ENCODE data around the gene SLC47A2.
"Not testable (repeated sequence)": the region's sequence is repeated elsewhere in the genome, so short reads cannot be mapped to it uniquely, and the experiment has no call there.

The SLC47A2 gene

DNA sequence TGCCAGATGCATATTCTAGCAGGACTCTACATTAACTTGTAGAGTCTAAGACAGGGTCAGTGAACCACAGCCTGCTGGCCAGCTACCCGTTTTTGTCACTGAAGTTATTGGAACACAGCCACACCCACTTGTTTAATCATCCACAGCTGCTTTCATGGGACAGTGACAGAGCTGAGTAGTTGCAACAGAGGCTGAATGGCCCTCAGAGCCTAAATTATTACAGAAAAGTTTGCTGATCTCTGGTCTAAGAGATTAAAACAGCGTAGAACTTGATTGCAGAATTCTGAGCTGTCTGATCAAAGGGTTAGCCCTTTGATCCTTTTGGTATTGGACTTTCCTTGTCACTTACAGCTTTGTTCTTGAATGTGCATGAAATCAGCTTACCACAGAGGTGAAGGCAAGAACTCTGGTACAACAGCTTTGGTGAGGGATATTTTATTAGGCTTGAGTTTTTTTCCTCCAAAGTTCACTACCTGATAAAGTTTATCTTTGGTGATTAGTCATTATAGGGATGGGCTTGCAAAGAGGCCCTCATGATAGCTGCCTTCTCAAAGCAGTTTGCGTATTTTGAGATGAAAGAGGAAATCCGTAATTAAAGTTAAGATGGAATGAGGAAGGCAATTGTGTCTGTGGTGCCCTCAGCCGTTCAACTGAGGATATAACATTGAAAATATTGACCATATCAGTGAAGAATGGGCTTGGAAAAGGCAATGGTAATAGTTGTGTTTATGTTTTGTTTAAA is 44.2 kb downstream of the SLC47A2 start:
- peak in 18 of 56 donors; percentile 6 to 69 (median 18) for DNase-seq

DNA sequence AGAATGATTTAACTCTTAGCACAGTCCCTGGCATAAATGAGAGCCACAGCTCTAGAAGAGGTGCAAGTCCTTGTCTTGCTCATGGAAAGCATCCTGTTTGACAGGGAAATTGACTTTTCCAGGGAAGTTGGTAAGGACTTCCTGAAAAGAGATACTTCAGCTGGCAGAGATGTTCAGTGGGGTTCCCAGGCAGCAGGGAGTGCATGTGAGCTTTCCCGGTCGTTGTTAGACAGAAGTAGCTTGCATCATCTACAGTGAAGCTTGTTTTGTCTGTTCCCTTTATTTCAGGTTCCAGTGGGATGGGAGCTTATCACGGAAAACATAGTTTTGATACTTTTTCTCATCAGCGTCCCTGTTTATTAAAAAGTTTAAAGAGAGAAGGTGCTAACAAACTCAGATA is 45.0 kb downstream of the SLC47A2 start:
- DNase-seq = no peak

DNA sequence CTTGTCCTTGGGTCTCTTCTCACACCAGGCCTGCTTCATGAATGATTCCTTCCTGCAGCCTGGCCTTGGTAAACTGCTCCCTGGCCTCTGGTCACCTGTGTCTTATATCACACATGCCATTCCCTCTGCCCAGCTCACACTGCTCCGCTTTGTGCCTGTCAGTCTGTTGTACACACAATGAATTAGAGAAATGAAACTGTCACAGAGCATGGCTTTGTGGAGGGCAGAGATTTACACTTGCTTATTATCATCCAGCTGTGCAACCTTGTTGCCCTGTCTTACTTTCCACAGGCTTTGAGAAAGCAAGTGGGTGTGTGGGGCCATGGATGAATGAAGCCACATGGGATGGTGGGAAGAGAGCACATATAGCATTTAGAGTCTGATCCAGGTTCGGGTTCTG is 45.5 kb downstream of the SLC47A2 start:
- DNase-seq = no peak

DNA sequence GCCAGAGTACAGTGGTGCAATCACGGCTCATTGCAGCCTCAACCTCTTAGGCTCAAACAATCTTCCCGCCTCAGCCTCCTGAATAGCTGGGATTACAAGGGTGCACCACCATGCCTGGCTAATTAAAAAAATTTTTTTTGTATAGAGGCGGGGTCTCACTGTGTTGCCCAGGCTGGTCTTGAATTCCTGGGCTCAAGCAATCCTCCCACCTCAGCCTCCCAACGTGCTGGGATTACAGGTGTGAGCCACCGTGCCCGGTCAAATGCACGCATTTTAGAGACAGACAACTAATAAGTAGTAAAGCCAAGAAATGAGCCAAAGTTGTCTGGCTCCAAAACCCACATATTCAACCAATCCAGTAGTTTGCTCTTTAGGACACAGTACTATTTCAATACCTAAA is 46.7 kb downstream of the SLC47A2 start:
- not testable (repeated sequence) for DNase-seq

DNA sequence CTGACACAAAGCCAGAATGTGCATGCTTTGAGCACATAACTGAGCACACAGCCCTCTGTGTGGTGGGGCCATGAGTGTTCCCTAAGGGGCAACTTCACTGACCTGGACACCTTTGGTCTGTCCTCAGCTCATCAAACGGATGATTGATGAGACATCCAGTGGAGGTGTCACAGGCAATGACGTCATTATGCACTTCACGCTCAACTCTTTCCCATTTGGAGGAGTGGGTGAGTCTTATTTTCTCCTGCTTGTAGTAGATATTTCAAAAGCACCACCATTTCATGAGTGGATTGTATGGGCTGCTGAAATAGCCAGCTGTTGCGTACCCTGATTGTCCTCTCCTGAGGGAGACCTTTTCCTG is 51.6 kb downstream of the SLC47A2 start:
- no peak for DNase-seq

DNA sequence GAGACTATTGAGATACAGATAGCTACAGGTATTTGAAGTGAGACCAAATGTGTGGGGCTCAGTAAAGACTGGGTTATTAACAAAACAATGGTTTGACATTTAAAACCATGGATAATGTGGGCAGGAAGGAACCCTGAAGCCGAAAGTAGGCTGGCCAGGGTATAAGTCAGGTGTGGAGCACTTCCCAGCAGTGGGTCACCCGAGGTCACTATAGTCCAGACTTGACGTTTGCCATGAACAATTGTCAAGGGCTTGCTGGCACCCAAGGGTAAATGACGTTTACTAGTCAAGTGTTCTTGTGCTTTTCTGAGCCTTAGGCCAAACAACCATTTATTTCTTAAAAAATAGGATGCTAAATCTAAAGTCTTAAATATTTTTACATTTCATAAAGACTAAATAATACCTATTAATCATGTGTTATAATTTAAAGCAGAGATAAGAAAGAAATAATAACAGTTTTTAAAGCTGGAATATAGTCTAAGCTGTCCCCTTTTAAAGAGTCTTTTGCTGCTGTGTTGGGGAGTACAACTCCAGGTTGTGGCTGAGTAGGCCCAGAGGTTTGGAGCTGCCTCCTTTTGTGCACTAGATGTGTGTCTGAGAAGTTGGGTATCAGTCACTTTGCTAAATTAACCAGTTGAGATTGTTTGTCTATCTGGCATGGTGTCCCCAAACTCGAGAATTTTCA is 52.1 kb downstream of the SLC47A2 start:
- DNase-seq = no peak

DNA sequence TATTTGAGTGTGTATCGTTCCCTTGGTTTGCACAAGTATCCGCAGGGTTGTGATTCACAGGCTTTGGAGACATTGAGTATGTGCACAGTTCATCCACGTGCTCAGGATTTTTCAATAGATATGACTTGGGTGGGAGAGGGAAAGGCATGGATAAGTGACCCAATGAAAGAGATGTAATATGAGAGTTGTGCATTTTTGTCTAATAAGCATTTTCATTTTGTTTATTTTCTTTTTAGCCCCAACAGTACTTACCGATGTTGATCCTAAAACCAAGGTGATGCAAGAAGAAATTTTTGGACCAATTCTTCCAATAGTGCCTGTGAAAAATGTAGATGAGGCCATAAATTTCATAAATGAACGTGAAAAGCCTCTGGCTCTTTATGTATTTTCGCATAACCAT is 53.3 kb downstream of the SLC47A2 start:
- no peak for DNase-seq

DNA sequence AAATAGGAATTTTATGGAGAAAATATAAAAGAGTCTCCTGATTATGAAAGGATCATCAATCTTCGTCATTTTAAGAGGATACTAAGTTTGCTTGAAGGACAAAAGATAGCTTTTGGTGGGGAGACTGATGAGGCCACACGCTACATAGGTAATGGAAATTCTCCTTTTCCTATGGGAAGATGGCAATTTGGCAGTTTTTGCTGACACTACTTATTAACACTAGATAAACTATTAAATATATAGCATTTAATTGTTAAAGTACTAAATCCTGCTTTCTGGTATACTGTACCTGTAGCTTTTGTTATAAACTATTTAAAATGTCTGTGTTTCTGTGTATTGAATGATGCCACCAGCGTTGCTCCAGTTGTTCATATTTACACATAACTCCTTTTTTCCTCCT is 55.3 kb downstream of the SLC47A2 start:
- no peak for DNase-seq

DNA sequence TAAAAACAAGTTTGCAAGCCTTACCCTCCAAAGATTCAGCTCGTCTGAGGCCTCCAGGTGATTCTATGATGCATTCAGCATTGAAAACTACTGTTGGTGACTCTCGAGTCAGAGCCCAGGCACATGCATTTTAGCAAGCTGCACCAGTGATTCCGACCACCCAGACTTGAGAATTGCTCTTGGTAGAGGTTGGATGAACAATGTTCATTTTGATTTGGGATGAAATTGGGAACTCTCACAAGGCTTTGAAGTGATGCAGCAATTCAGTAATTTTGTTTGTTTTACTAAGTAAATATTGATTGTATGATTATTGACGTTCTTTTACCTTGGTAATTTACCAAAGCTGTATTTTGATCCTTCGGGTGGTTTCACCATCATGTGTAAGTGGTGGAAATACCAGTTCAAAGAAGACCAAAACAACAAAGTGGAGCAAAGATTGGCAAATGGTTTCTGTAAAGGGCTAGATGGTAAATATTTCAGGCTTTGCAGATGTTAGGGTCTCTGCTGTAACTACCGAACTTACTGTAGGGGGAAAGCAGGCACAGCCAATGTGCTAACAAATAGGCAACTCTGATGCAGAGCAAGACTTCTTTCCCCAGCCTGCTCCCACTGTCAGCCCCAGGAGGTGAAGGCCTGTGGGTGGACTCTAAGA is 56.0 kb downstream of the SLC47A2 start:
- DNase-seq = no peak

DNA sequence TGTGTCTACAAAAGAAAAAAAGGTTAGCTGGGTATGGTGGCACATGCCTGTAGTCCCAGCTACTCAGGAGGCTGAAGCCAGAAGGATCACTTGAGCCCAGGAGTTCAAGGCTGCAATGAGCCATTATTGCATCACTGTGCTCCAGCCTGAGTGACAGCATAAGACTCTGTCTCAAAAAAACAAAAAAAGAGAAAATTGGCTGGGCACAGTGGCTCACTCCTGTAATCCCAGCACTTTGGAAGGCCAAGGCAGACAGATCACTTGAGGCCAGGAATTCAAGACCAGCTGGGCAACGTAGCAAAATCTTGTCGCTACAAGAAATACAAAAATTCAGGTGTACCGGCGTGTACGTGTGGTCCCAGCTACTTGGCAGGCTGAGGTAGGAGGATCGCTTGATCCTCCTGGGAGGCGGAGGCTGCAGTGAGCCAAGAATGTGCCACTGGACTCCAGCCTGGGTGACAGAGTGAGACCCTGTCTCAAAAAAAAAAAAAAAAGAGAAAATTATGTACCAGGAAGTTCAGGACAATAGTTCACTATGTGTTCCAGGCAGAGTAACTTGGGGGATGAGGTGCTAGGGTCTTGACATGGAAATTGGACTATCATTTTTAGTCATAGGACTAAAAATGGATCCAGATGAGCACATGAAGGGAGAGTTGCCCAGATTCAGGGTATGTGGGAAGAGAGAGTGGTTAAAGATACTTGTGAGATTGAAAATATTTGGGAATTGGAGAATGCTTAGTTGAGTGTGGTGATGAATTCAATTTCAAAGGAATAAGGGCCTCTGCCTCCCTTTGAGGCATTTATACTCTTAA is 56.8 kb downstream of the SLC47A2 start:
- no peak for DNase-seq

DNA sequence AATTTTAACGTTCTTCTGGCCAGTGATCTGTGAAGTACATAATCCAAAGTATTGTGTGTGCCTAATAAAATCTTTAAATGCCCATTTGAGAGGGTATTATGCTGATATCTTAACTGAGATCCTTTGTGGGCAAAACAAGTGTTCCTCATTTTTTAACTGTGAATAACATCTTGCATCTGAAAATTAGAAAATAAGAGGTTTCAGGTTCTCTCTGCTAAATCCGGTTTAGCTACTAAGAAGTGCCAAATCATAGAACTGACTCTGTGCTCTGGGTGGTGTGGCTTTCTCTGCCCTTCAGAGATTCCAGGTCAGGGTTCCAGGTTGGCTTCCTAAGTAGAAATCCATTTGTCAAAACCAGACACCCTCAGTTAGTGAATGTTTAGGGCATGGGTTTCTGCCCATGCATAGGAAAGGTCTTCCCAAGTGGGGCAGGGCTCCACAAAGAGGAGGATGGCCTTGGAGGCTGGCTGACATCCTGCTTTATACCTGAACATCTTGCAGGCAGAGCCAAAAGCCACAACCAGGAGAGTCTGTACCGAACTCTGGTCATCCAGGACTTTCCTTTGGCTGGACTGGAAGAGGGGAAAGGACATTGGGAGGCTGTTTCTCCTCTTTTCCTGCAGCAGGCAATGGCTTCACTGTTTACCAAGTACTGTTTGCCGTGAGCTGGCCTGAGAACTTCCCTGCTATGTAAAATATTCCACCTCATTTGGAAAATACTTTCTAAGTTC is 59.4 kb downstream of the SLC47A2 start:
- no peak for DNase-seq

DNA sequence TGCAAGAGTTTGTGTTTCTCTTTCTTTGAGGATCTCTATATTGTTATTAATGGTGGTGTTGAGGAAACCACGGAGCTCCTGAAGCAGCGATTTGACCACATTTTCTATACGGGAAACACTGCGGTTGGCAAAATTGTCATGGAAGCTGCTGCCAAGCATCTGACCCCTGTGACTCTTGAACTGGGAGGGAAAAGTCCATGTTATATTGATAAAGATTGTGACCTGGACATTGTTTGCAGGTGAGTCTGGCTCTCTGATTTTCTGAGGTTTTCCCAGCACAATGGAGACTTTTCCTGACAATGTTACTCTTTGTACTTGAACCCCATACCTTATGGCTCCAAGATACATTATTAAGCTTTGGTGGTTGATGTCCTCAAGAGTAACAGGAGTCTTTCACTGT is 60.0 kb downstream of the SLC47A2 start:
- DNase-seq = no peak

DNA sequence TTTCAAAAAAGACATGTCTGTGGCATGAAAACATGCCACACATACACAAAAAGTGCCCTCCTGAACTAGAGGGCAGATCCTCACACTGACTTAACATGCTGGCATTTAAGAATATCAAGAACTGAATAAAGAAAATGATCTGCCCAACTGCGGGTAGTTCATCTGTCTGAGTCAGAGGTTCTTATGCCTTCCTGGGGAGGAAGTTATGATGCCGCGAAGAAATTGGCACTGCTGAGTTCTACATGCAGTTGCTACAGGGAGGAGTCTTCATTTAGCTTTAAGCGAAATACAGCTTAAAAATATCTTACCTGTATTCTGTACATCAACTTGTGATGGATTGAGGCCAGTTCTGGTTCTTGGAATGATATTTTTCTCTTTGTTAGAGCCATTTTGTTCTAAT is 61.5 kb downstream of the SLC47A2 start:
- peak in 3 of 56 donors; percentile 15 to 28 (median 23) for DNase-seq

DNA sequence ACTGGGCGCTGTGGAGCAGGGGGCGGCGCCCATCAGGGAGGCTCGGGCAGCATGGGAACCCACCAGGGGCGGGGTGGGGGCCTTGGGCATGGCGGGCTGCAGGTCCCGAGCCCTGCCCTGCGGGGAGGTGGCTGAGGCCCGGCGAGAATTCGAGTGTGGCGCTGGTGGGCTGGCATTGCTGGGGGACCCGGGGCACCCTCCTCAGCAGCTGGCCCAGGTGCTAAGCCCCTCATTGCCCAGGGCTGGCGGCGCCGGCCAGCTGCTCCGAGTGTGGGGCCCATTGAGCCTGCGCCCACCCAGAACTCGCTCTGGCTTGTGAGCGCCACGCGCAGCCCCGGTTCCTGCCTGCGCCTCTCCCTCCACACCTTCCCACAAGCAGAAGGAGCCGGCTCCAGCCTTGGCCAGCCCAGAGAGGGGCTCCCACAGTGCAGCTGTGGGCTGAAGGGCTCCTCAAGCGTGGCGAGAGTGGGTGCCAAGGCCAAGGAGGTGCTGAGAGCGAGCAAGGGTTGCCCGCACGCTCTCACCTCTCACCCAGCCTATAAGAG is 62.0 kb downstream of the SLC47A2 start:
- DNase-seq = no peak

DNA sequence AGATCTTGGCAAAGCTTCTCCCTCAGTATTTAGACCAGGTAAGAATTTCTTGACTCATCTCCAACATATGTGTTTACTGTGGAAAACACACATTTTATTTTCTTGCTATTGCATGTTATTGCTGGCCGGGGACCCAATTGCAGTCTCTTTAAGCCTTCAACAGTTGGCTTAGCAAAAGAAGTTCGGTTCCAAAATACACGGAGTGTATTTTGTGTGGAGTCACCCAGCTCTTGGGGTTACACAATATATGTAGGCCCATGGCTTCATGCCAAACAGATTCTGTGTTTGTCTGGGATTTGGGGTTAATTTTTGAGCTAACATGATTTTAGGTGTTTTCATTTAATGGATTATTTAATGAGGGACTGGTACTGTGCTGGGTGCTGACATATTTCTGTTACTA is 63.8 kb downstream of the SLC47A2 start:
- DNase-seq = no peak

DNA sequence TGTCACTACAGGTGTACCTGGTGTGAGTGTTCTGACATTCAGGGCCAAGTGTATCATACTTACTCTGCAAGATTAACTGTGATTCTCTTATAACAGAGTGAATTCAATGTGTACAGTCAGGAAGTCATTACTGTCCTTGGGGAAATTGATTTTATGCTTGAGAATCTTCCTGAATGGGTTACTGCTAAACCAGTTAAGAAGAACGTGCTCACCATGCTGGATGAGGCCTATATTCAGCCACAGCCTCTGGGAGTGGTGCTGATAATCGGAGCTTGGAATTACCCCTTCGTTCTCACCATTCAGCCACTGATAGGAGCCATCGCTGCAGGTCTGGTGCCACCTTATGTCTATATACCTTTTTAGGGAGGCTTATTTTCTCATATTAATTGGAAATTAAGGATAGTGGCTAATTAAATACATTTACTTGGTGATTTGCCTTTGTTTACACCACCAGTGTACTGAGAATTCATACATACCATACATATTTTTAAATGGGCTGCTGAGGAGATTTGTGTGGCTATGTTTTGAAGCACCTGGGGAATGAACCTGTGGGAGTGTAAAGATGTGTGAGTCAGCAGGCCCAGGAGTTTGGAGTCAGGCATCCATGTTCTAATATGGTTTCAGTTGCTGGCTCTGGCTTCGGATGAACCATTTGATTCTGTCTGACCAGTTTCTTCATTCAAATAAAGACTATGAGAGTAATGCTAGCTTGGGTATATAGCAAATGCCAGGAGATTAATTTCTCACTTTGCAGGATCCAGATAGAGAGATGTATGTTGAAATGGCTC is 64.7 kb downstream of the SLC47A2 start:
- DNase-seq = no peak

DNA sequence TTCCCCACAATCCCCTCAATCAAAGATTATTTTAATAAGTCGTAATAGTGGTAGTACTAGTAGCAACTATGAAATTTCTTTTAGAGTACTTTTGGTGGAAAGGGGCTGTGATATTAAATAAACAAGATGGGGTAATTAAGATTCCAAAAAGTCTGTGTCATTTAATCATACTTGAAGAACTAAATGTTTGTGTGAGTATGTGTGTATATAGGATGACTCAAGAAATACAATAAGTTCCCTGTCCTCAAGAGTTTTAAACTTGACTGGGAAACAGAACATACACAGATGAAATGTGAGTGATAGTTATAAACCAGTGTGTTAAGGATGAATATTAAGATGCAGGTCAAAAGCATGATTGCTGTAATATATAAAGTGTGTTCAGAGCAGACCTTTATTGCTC is 65.6 kb downstream of the SLC47A2 start:
- DNase-seq = no peak

DNA sequence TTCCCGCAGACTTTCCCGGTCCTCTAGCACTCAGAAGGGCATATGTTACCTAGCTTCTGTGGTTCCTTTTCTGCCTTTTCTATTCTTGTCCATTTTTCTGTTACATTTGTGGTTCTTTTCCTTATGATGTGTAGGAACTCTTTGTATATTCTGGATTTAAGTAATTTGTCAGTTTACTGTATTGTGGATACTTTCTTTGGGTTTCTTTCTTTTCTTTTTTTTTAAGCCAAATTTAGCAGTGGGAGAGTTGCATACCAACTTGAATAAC is 67.2 kb downstream of the SLC47A2 start:
- DNase-seq = no peak

DNA sequence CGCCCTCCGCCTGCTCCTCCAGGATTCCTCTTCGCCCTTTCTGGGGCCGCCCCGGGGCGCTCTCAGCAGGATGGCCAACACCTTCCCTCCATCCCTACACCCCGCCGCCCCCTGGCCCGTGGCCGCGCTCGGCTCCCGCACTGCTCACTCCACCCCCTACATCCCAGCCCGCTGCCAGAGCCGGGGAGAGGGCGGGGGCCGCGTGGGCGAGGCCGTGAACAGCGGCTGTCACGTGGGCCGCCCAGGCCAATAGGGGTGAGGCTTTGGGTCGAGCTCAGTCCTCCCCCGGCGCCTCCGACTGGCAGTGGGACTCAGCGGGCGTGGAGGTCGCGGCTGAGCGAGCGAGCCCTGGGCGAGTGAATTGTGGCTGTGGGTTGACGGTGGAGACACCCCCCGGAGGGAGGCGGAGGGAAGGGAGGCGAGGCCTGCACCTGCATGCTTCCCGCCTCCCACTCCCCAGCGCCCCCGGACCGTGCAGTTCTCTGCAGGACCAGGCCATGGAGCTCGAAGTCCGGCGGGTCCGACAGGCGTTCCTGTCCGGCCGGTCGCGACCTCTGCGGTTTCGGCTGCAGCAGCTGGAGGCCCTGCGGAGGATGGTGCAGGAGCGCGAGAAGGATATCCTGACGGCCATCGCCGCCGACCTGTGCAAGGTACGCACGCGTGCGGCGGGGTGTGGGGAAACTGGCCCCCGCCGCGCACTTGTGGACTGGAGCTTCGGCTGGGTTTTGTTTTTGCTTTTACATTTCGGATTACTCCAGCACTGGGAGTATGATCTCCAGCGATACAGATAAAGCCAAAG is 67.7 kb downstream of the SLC47A2 start, which contains the start of gene ALDH3A2:
Gene ALDH3A2, plus strand, starts transcription at position 277 of the 799 bp plus-strand sequence. Its CDS starts 221 bp downstream, at position 498.
- DNase-seq = peak; percentile 68 to 100 (median 98)
